Stromal cell of bone marrow (primary cell): ENCODE results near the gene GRIA3.

ENCODE experiments used
- DNase-seq: peaks from one replicate; pipeline ENCODE4 v3.0.0-alpha.2; 2012; ENCODE audit warnings: low read depth

GRIA3 gene

GRCh38 chrX:123199338-123199737 is 15.3 kb downstream of the GRIA3 start:
- no peak for DNase-seq

GRCh38 chrX:123201720-123202119 is 17.6 kb downstream of the GRIA3 start:
- no peak for DNase-seq

GRCh38 chrX:123202523-123202922 is 18.4 kb downstream of the GRIA3 start:
- DNase-seq: no peak

- DNase-seq: no peak
Observed at GRCh38 chrX:123203772-123204171, 19.7 kb downstream of the GRIA3 start.

GRCh38 chrX:123206176-123206575 is 22.1 kb downstream of the GRIA3 start:
- no peak for DNase-seq

GRCh38 chrX:123210252-123210651 is 26.2 kb downstream of the GRIA3 start:
- DNase-seq: no peak

- DNase-seq: no peak
Observed at GRCh38 chrX:123215397-123216089, 31.5 kb downstream of the GRIA3 start.

GRCh38 chrX:123217077-123217476 is 33.0 kb downstream of the GRIA3 start:
- peak; percentile 65 for DNase-seq

GRCh38 chrX:123217728-123218127 is 33.6 kb downstream of the GRIA3 start:
- no peak for DNase-seq

GRCh38 chrX:123219916-123220315 is 35.8 kb downstream of the GRIA3 start:
- DNase-seq: no peak

GRCh38 chrX:123222920-123223319 is 38.8 kb downstream of the GRIA3 start:
- DNase-seq: no peak

GRCh38 chrX:123223409-123223808 is 39.3 kb downstream of the GRIA3 start:
- no peak for DNase-seq

- no peak for DNase-seq
Observed at GRCh38 chrX:123223859-123224258, 39.8 kb downstream of the GRIA3 start.

GRCh38 chrX:123230798-123231197 is 46.7 kb downstream of the GRIA3 start:
- no peak for DNase-seq

- no peak for DNase-seq
Observed at GRCh38 chrX:123236859-123237258, 52.8 kb downstream of the GRIA3 start.

- no peak for DNase-seq
Observed at GRCh38 chrX:123237271-123237670, 53.2 kb downstream of the GRIA3 start.

- DNase-seq: no peak
Observed at GRCh38 chrX:123254457-123254856, 70.4 kb downstream of the GRIA3 start.

GRCh38 chrX:123256378-123256777 is 72.3 kb downstream of the GRIA3 start:
- DNase-seq: no peak

GRCh38 chrX:123260920-123261418 is 76.9 kb downstream of the GRIA3 start:
- DNase-seq: no peak

- no peak for DNase-seq
Observed at GRCh38 chrX:123263270-123263669, 79.2 kb downstream of the GRIA3 start.

GRCh38 chrX:123263747-123264146 is 79.7 kb downstream of the GRIA3 start:
- DNase-seq: no peak

- DNase-seq: peak; percentile 54
Observed at GRCh38 chrX:123267220-123267619, 83.1 kb downstream of the GRIA3 start.

- DNase-seq: no peak
Observed at GRCh38 chrX:123271902-123272301, 87.8 kb downstream of the GRIA3 start.

- DNase-seq: no peak
Observed at GRCh38 chrX:123272630-123273029, 88.6 kb downstream of the GRIA3 start.
